ENCODE data around the gene IGF2BP2.

IGF2BP2 gene

DNA sequence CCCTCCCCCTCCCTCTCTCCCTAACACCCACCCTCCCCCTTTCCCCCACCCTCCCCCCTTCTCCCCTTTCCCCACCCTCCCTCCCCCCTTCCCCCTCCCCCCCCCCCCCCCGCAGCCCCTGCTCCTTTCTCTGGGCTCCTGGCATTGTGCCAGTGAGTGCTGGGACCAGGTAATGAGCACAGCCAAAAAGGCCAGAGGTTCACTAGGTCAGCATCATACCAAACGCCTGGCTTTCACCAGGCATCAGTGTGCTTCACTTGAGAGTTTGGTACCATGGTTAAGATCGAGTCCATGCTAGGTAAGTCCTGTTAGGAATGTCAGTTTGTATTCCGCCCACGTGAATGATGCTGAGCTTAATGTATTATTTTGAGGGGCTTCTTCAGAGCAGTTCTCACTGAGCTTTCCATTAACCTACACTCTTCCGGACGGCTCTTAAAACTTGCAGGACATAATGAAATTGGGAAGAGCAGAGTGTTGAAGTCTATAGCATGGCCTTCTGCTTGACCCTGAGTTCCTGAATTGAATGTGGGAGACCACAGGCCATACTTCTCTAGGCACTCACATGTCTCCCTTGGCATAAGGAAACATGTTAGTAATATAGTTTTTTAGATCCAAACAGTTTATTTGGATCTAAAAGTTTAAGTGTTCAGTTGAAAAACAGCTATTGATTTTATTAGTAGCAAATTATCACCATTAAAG, 193.2 kb downstream of the IGF2BP2 start:
- DNase-seq = no peak

DNA sequence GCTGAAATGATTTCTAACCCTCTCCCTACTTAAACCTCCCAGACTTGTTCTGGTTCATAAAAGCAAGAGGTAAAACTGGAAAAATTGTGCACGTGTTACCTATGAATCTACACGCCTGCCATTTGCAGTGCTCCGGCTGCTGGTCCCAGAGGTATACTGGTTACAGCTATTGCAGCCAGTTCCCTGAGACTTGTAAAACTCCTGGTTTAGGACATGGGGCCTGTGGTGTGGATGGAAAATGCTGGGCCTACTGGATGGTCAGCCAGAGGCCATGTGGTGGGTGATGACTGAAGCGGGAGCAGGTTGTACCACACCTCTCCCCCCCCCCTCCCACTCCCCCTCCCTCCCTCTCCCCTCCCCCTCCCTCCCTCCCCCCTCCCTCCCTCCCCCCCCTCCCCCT, 193.7 kb downstream of the IGF2BP2 start:
- no peak for DNase-seq

DNA sequence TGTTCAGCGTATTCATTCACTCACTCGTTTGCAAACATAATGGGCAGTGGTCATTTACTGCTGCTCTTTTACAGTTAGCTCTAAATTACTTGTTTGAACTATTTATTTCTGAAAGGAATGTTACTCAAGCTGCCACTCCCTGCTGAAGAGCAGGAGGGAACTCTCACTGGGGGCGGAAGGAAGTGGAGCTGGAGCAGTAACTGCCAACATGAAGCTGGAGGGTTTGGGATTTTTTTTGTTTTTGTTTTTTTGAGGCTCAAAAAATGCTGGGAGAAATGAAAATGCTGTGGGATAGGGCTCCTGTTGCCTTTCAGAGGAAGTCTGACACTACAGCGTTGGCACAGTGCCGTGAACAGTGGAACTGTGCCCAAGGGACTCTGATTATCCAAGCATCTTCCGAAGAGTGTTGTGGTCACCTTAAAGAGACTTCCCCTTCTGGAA, 194.6 kb downstream of the IGF2BP2 start:
- DNase-seq = no peak

DNA sequence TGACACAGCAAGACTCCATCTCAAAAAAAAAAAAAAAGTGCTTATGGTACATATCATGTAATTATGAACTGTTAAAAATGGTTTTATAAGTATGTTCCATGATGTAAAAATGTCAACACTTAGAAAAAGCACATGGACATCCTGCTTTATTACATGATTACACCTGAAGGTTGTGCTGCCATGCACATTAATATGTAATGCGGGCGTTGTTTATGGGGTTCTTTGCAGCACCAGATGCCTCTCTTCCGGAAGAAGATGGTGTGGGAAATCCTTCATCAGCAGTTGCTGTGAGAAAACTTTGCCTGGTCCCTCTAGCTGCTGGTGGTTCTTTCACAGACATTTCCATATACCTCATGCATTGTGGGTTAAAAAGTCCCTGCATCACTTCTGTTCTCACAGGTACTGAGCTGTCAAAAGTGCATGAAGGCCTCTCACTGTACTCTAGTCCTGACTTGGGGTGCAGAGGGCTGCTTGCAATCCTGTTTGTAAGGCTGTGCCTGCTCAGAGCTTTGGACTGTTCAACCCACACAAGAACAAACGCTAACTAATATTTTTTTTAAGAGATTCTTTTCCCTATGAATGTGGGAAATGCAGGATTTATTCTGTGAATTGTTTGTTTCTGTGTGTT, 195.2 kb downstream of the IGF2BP2 start:
- no peak for DNase-seq

DNA sequence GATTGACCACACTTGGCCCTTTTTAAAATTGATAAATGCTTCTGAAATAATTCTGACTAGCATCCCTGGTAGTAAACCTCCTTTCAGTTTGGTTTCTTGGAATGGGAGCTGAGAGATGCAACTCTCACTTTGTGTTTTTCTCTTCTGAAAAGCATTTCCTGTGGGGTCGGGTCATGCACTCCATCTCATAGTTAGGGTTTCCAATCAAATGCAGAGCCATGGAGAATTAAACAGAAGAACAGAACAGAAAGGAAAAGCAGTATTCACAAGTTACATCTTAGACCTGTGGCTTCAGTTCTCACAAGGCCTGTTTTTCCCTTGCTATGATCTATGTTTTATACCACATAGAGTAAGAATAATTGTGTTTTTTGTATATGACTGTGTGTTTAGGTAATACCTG, 199.1 kb downstream of the IGF2BP2 start:
- no peak for DNase-seq

DNA sequence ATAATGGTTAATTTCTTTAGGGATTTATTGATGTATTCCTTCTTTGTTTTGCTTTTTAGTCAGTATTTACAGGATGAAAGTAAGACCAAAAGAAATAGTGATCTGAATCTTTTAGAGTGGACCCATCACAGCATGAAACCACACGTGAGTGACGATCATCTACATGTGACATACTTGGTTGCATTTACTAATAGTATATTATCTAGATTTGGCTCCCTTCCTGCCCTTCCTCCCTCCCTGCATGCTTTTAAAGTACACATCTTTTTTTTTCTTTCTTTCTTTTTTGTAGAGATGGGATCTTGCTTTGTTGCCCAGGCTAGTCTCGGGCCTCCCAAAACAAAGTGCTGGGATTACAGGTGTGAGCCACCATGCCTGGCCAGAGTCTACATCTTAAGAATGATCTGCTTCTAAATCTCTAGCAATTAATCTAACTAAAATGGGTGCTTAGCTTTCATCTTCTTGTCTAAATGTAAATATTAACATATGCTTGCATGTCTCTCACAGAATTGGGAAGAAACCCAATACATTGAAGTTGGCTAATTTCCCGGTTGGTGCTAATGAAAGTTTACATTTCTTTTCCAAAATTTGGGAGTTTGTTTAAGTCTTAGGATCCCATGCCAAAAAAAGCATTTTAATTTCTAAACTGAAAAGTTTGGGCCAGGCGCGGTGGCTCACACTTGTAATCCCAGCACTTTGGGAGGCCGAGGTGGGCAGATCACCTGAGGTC, 200.7 kb downstream of the IGF2BP2 start:
- no peak for DNase-seq

DNA sequence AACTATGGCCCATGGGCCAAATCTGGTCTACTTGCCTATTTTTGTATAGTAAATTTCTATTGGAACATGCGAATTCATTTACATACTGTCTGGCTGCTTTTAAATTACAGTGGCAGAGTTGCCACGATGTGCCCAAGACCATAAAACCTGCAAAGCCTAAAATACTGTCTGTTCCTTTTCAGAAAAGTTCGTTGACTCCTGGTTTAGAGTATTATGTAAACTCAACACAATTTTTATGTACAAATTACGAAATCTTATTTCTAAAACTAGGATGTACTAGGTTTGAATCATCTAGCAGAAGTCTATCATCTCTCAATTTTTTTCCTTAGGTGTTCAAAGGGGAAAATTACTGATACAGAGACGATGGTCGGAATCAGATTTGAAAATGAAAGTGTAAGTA, 211.8 kb downstream of the IGF2BP2 start:
- DNase-seq = no peak

DNA sequence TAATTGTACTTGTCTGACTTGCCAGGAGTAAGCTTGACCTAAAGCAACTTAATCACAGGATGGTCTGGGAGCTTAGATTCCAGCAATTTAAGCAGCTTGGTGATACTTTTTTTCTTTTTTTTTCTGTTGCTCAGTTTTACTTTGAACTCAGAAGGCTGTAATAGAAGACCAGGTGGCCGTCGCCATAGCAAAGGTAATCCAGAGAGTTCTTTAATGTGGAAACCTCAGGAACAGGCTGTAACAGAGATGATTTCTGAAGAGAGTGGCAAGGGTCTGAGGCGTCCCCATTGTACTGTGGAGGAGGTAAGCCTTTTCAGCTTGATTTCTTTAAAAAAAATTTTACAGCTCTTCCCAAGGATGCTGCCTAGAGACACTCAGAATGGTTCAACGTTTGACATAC, 218.6 kb downstream of the IGF2BP2 start:
- DNase-seq = no peak

DNA sequence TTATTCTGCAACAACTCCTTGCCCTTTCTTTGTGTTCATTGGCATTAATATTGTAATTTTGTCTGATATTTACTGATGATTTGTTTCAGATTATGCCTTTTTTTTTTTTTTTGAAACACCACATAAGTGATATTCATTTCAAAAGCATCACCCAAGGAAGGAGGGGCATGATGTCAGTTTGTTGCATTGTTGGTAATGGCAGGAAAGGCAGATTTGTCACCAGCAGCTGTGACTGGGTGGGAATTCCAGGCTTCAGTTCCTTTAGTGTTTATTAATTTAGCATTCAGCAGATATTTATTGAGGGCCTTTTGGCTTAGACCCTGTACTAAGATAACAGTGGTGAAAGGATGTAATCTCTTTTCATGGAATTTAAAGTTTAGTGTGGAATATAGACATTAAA, 219.3 kb downstream of the IGF2BP2 start:
- no peak for DNase-seq

DNA sequence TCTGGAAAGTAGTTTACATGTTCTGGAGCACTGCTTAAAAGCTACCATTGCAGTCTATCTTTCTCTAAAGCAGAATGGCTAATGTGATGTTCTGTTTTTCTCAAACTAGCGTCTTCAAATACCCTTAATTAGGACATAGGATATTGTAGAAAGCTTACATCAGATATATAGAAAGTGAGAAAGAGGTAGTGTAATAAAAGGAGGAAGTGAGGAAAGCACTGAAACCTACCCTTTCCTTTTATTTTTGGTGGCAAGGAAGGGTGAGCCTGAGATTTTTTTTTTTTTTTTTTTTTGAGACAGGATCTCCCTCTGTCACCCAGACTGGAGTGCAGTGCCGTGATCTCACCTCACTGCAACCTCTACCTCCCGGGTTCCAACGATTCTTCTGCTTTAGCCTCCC, 229.3 kb downstream of the IGF2BP2 start:
- no peak for DNase-seq

DNA sequence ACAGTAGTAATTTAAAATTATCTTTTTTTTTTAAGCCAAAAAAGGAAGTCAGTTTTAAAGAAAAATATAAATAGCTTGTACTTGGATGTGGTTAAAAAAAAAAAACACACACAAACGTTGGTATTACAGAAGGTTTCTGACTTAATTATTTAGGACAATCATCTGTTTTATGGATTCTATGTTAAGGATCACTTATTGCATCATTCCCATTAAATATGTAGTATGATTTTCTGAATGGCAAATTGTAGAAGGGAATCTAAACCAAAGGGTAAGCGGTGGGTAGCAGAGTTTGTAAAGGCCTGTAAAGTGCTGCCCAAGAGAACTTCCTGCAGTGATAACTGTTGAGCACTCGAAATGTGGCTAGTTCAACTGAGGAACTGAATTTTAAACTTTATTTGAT, 230.8 kb downstream of the IGF2BP2 start:
- DNase-seq = no peak

Measured in NCI-H2227 treated with DMSO at 0.1 percent for 48 hours (cell line).